Testis (tissue), 3 donors: ENCODE measurements around the gene SLC17A3. TPM values are rescaled to one million over a fixed set of nuclear protein-coding genes. Genes with fewer than 3 reads are reported as not detected.
A peak's percentile ranks its signal among the peaks of the same experiment; 100 is the strongest.

Experiments
- DNase-seq: peaks from one replicate; pipeline ENCODE4 v3.0.0-alpha.2; 2019
- H3K27ac ChIP-seq, 2 donors: fragments of 200-600 bp; sonication (generic); one replicate each; pipeline ENCODE4 v1.5.1; 2019
- H3K27me3 ChIP-seq: fragments of 200-600 bp; sonication (generic); one replicate; pipeline ENCODE4 v1.5.1; 2019
- H3K36me3 ChIP-seq: fragments of 200-600 bp; sonication (generic); one replicate; pipeline ENCODE4 v1.5.1; 2017; ENCODE audit warnings: low read depth; ENCODE audit errors: missing control alignments
- H3K4me1 ChIP-seq: fragments of 200-600 bp; sonication (generic); one replicate; pipeline ENCODE4 v1.5.1; 2019
- H3K4me3 ChIP-seq, 2 donors: fragments of 200-600 bp; sonication (generic); one replicate each; pipeline ENCODE4 v1.5.1; 2017 to 2019
- H3K9me3 ChIP-seq: fragments of 200-600 bp; sonication (generic); one replicate; pipeline ENCODE4 v1.5.1; 2017
- CTCF ChIP-seq, 3 experiments: fragments of 450-650 bp in 2 of 3; fragments of 200-600 bp in 1 of 3; sonication (generic) in 1 of 3; IDR thresholded peaks; one replicate each; pipeline ENCODE4 v1.5.1; 2016 to 2019; ENCODE audit warnings: antibody characterized with exemption in 3 of 3, mild to moderate bottlenecking in 2 of 3, moderate library complexity in 1 of 3
- POLR2A ChIP-seq: fragments of 450-650 bp; IDR thresholded peaks from one replicate; pipeline ENCODE4 v1.6.1; 2017; ENCODE audit warnings: antibody characterized with exemption, mild to moderate bottlenecking, moderate library complexity
- WGBS, 2 donors: methylation state at CpG; one replicate each; pipeline ENCODE4 v1.1.5; 2018; 5-methylcytosine and 5-hydroxymethylcytosine counted together
- intact Hi-C: fragments of 100-400 bp; cut with DNase I; formaldehyde crosslinking; loops from one replicate; pipeline ENCODE4 v1.15.1; 2023; ENCODE audit warnings: low total_unique reads
- polyA plus RNA-seq: library from polyadenylated mRNA; stranded (reverse); fragments of 350-450 nt; fragmentation: Illumina TruSeq; extraction: RNeasy Lipid Tissue Mini Kit (QIAGEN cat#74804); gene quantifications from one replicate; pipeline ENCODE4 v1.2.3, GENCODE V29; 2014; ENCODE audit warnings: low read depth, low replicate concordance; ENCODE audit not compliant: insufficient read depth
- total RNA-seq, 2 donors: library from RNA; depleted of rRNA; stranded (reverse); fragments of >200 nt; gene quantifications; one replicate each; pipeline ENCODE4 v1.2.3, GENCODE V29; 2016

The SLC17A3 gene
- total and polyA plus RNA-seq, 3 donors from 2014 or later = 0.61 to 0.68 TPM; not detected in 1

DNA sequence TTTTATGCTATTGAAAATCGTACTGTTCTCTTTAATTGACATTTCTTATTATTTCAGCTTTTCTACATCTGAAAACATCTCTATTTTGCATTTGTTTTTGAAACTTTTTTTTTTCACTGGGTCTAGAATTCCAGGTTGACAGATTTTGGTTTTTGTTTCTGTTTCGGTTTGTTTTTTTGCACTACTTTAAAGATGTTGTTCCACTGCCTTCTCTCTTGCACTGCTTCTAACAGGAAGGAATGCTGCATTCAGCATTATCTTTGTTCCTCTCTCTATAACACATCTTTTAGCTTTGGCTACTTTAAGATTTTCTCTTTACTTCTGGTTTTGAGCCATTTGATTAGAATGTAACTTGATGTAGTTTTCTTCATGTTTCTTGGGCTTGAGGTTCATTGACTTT is 22.1 kb downstream of the SLC17A3 start:
- Histone ChIP-seq H3K27ac (no peak overlapping the region), H3K36me3 (no peaks in the 10 kb centered on the region), H3K4me1 (no peaks in the 10 kb centered on the region), H3K4me3 (no peak overlapping the region), H3K9me3 (no peaks in the 10 kb centered on the region), H3K27me3 (no peaks in the 10 kb centered on the region)
- no peak for DNase-seq
- 81 to 86% methylated on average over 2 of the region's 2 CpGs for WGBS, 2 donors
- TF ChIP-seq CTCF (IDR thresholded peaks at IDR 0.05) (no peak), POLR2A (no peak)
- intact Hi-C loops = no loop called here

DNA sequence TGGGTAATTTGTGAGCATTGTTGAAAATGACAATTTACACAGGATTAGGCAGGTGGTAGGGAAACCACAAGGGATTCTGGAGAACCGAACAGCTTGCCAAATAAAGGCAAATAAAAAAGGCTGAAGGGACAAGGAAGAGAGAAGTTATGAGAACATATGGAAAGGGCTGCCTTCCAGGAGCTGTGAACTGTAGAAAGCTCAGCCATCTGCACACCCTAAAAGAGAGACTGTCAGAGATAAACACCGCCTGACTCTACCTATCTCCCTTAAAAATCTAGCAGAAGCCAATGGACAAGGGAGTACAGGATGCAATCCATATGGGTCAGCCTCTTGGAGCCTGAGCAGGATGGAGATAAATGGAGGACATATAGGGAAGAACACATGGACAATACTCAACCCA is 29.5 kb downstream of the SLC17A3 start:
- Histone ChIP-seq H3K27ac (no peak overlapping the region), H3K9me3 (no peaks in the 10 kb centered on the region), H3K27me3 (no peaks in the 10 kb centered on the region), H3K4me1 (no peaks in the 10 kb centered on the region), H3K4me3 (no peak overlapping the region), H3K36me3 (no peaks in the 10 kb centered on the region)
- WGBS, 2 donors = 85 to 89% methylated on average over 2 of the region's 2 CpGs
- no peak for TF ChIP-seq CTCF (IDR thresholded peaks at IDR 0.05)
- TF ChIP-seq POLR2A = no peak
- intact Hi-C loops = no loop called here
- DNase-seq = no peak

- TF ChIP-seq POLR2A (no peak), CTCF (IDR thresholded peaks at IDR 0.05) (no peak)
- DNase-seq = no peak
- Histone ChIP-seq H3K36me3 (no peaks in the 10 kb centered on the region), H3K27ac (no peak overlapping the region), H3K4me1 (no peaks in the 10 kb centered on the region), H3K4me3 (no peak overlapping the region), H3K9me3 (no peaks in the 10 kb centered on the region), H3K27me3 (no peaks in the 10 kb centered on the region)
- intact Hi-C loops = no loop called here
- WGBS, 2 donors = 97 to 100% methylated on average over 1 of the region's 1 CpG
These were observed 31.5 kb downstream of the SLC17A3 start for GRCh38 chr6:25842526-25842925.

- 23 to 28% methylated on average over 8 of the region's 8 CpGs for WGBS, 2 donors
- no peak overlapping the region for H3K4me3 ChIP-seq
- no peaks in the 10 kb centered on the region for H3K27me3 ChIP-seq
- peak overlapping the region in 1 of 2 donors; percentile 50 for H3K27ac ChIP-seq
- H3K9me3 ChIP-seq = no peaks in the 10 kb centered on the region
- no peak for TF ChIP-seq CTCF (IDR thresholded peaks at IDR 0.05)
- no peak for TF ChIP-seq POLR2A
- intact Hi-C loops = no loop called here
- no peaks in the 10 kb centered on the region for H3K36me3 ChIP-seq
- DNase-seq = peak; percentile 21
- no peaks in the 10 kb centered on the region for H3K4me1 ChIP-seq
These were observed 38.4 kb downstream of the SLC17A3 start for GRCh38 chr6:25835442-25836283.

DNA sequence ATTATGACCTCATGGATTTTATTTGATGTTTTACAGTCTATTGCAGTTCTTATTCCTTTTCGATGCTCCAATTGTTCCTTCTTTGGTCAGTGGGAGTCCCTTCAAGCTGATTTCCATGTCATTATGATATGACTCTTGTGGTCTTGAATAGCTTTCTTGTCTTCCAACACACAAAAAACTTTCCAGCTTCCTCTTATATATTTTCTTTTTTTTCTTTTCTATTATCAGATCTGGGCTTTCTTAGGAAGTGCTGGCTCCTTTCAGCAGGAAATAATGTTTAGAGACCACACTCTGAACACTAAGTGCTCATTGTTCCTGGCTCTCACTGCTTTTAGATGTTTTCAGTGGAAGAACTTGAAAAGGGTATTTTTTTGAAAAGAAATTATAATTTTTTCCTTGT is 39.1 kb downstream of the SLC17A3 start:
- H3K9me3 ChIP-seq = no peaks in the 10 kb centered on the region
- no peaks in the 10 kb centered on the region for H3K4me1 ChIP-seq
- H3K27ac ChIP-seq = peak overlapping the region in 1 of 2 donors; percentile 50
- intact Hi-C loops = no loop called here
- TF ChIP-seq POLR2A (no peak), CTCF (IDR thresholded peaks at IDR 0.05) (no peak)
- H3K36me3 ChIP-seq = no peaks in the 10 kb centered on the region
- H3K4me3 ChIP-seq = no peak overlapping the region
- 31 to 40% methylated on average over 1 of the region's 1 CpG for WGBS, 2 donors
- no peaks in the 10 kb centered on the region for H3K27me3 ChIP-seq
- DNase-seq = no peak
